Activated CD4-positive, alpha-beta T cell treated with anti-CD3 and anti-CD28 coated beads, Interleukin-2, amount 10 ng/mL, durations not matched to agents 24 days and 14 days (primary cell): Measurements from ENCODE around the gene CTR9. TPM values are rescaled to one million over a fixed set of nuclear protein-coding genes. Genes with fewer than 3 reads are reported as not detected.

ENCODE experiments used
- DNase-seq: peaks from one replicate; pipeline ENCODE4 v3.0.0; 2022
- H3K27ac Mint-ChIP-seq: one replicate; pipeline ENCODE4 v1.8.0; 2022; ENCODE audit warnings: mild to moderate bottlenecking, mixed read lengths
- H3K27me3 Mint-ChIP-seq: one replicate; pipeline ENCODE4 v1.8.0; 2022; ENCODE audit warnings: mixed read lengths
- H3K36me3 Mint-ChIP-seq: one replicate; pipeline ENCODE4 v1.8.0; 2022; ENCODE audit warnings: low read depth, mild to moderate bottlenecking, mixed read lengths
- H3K4me1 Mint-ChIP-seq: one replicate; pipeline ENCODE4 v1.8.0; 2021; ENCODE audit warnings: mixed read lengths
- H3K4me3 Mint-ChIP-seq: one replicate; pipeline ENCODE4 v1.8.0; 2022; ENCODE audit warnings: mild to moderate bottlenecking, moderate library complexity, mixed read lengths
- H3K9me3 Mint-ChIP-seq: one replicate; pipeline ENCODE4 v1.8.0; 2021; ENCODE audit warnings: mixed read lengths
- intact Hi-C: fragments of 100-400 bp; cut with micrococcal nuclease; formaldehyde crosslinking; loops from one replicate; pipeline ENCODE4 v1.15.1; 2023
- total RNA-seq: library from RNA; stranded (reverse); gene quantifications from 2 replicates; pipeline ENCODE4 v1.2.3, GENCODE V29; 2022

The CTR9 gene
- total RNA-seq, 1 donor from 2014 or later, result 43.9 TPM

- Mint-ChIP-seq H3K4me3 (no peak overlapping the region), H3K27ac (no peak overlapping the region), H3K9me3 (peaks cover 4% of the 10 kb centered on the region), H3K36me3 (peaks cover 12% of the 10 kb centered on the region), H3K4me1 (peaks cover 4% of the 10 kb centered on the region), H3K27me3 (no peaks in the 10 kb centered on the region)
- intact Hi-C loops, result no loop called here
- DNase-seq, result no peak
Observed at GRCh38 chr11:10829139-10829538, 78.1 kb downstream of the CTR9 start.

Other genes with a start within 250 kb of the CTR9 start
- gene RNF141, start 210.1 kb upstream of the CTR9 start, total RNA-seq, result 14.3 and 15.4 TPM in 2 replicates
- not detected in 2 replicates for gene LYVE1, start 182.6 kb upstream of the CTR9 start, total RNA-seq
- gene IRAG1, start 57.5 kb upstream of the CTR9 start, total RNA-seq, result not detected in 2 replicates
- gene EIF4G2, start 57.7 kb downstream of the CTR9 start, total RNA-seq, result 1,071 and 1,120 TPM in 2 replicates
- 41.8 and 43.1 TPM in 2 replicates for gene ZBED5, start 106.8 kb downstream of the CTR9 start, total RNA-seq